Neural cell (in vitro differentiated cells): ENCODE results near the gene ADAMTS16. TPM values are rescaled to one million over a fixed set of nuclear protein-coding genes. Genes with fewer than 3 reads are reported as not detected.

Experiments used
- H2AFZ ChIP-seq: fragments of 200-600, 300-800 bp; sonication (generic), shearing (Covaris generic); 2 replicates; pipeline ENCODE4 v1.6.0; 2014; ENCODE audit warnings: low read depth, mild to moderate bottlenecking, antibody characterized with exemption, low read length, moderate library complexity
- H3F3A ChIP-seq: fragments of 200-600 bp; shearing (Covaris generic); 2 replicates; pipeline ENCODE4 v1.6.1; 2016; ENCODE audit warnings: mild to moderate bottlenecking, moderate library complexity, mixed read lengths, antibody characterized with exemption, low read length; ENCODE audit not compliant: insufficient read depth, poor library complexity, severe bottlenecking
- H3K27ac ChIP-seq: fragments of 200-600, 300-800 bp; sonication (generic), shearing (Covaris generic); 2 replicates; pipeline ENCODE4 v1.5.1; 2014; ENCODE audit warnings: mild to moderate bottlenecking, low read length, moderate library complexity
- H3K27me3 ChIP-seq: fragments of 300-800, 200-600 bp; sonication (generic), shearing (Covaris generic); 2 replicates; pipeline ENCODE4 v1.6.0; 2014; ENCODE audit warnings: mild to moderate bottlenecking, low read depth, low read length, moderate library complexity; ENCODE audit not compliant: insufficient read depth
- H3K36me3 ChIP-seq: fragments of 300-800, 200-600 bp; sonication (generic), shearing (Covaris generic); 2 replicates; pipeline ENCODE4 v1.5.1; 2014; ENCODE audit warnings: mild to moderate bottlenecking, antibody characterized with exemption, low read length, moderate library complexity; ENCODE audit not compliant: insufficient read depth
- H3K4me2 ChIP-seq: fragments of 300-800, 200-600 bp; sonication (generic), shearing (Covaris generic); 2 replicates; pipeline ENCODE4 v1.6.0; 2014; ENCODE audit warnings: mild to moderate bottlenecking, low read length
- H3K4me3 ChIP-seq: fragments of 300-800, 200-600 bp; sonication (generic), shearing (Covaris generic); 2 replicates; pipeline ENCODE4 v1.5.1; 2014; ENCODE audit warnings: mild to moderate bottlenecking, low read length, moderate library complexity
- H3K79me2 ChIP-seq: fragments of 200-600 bp; shearing (Covaris generic); replicated peaks from 2 replicates; pipeline ENCODE4 v1.6.0; 2014; ENCODE audit warnings: mild to moderate bottlenecking, low read length, moderate library complexity; ENCODE audit not compliant: insufficient read depth
- H3K9ac ChIP-seq: fragments of 300-800, 200-600 bp; sonication (generic), shearing (Covaris generic); 2 replicates; pipeline ENCODE4 v1.6.1; 2016; ENCODE audit warnings: mild to moderate bottlenecking, low read length, mixed read lengths
- H3K9me2 ChIP-seq: fragments of 200-600 bp; shearing (Covaris generic); 2 replicates; pipeline ENCODE4 v1.6.1; 2016; ENCODE audit warnings: mild to moderate bottlenecking, low read length, mixed read lengths; ENCODE audit not compliant: insufficient read depth
- H3K9me3 ChIP-seq: fragments of 200-600, 300-800 bp; sonication (generic), shearing (Covaris generic); 2 replicates; pipeline ENCODE4 v1.6.1; 2016; ENCODE audit warnings: mild to moderate bottlenecking, mixed run types, low read length, moderate library complexity, mixed read lengths
- H4K20me1 ChIP-seq: fragments of 200-600 bp; shearing (Covaris generic); 2 replicates; pipeline ENCODE4 v1.6.1; 2016; ENCODE audit warnings: mild to moderate bottlenecking, mixed run types; ENCODE audit not compliant: insufficient read depth
- EP300 ChIP-seq: fragments of 450-650 bp; conservative IDR thresholded peaks from 2 replicates; pipeline ENCODE4 v1.6.1; 2014; ENCODE audit warnings: antibody characterized with exemption, mild to moderate bottlenecking, moderate library complexity; ENCODE audit not compliant: poor library complexity, severe bottlenecking
- EZH2 ChIP-seq: fragments of 200-600, 300-800 bp; shearing (Covaris generic), sonication (generic); IDR thresholded peaks from 2 replicates; pipeline ENCODE4 v1.6.1; 2014; ENCODE audit warnings: antibody characterized with exemption, low read length, borderline replicate concordance, mild to moderate bottlenecking; ENCODE audit not compliant: insufficient read depth, poor library complexity, severe bottlenecking
- MXI1 ChIP-seq: fragments of 450-650 bp; conservative IDR thresholded peaks from 2 replicates; pipeline ENCODE4 v1.6.1; 2014; ENCODE audit warnings: antibody characterized with exemption, mild to moderate bottlenecking; ENCODE audit not compliant: poor library complexity, severe bottlenecking
- POLR2AphosphoS5 ChIP-seq: IDR thresholded peaks from 2 replicates; pipeline ENCODE4 v1.6.1; 2012
- RAD21 ChIP-seq: fragments of 450-650 bp; conservative IDR thresholded peaks from 2 replicates; pipeline ENCODE4 v1.6.1; 2014; ENCODE audit warnings: antibody characterized with exemption, mild to moderate bottlenecking, moderate library complexity
- SMC3 ChIP-seq: fragments of 450-650 bp; conservative IDR thresholded peaks from 2 replicates; pipeline ENCODE4 v1.6.1; 2014; ENCODE audit warnings: antibody characterized with exemption, mild to moderate bottlenecking, moderate library complexity; ENCODE audit not compliant: poor library complexity
- TAF1 ChIP-seq: IDR thresholded peaks from 2 replicates; pipeline ENCODE4 v1.6.1; 2012; ENCODE audit warnings: low read depth
- polyA plus RNA-seq: library from polyadenylated mRNA; depleted of rRNA; stranded (reverse); fragments of >200 nt; gene quantifications from 2 replicates; pipeline ENCODE4 v1.2.3, GENCODE V29; 2014
- TF ChIP-seq, protein P1 (sequence below): fragments of 450-650 bp; IDR thresholded peaks from 2 replicates; pipeline ENCODE4 v1.5.1; 2014; ENCODE audit warnings: antibody characterized with exemption, mild to moderate bottlenecking, moderate library complexity; ENCODE audit not compliant: poor library complexity, severe bottlenecking
- TF ChIP-seq, protein P2 (sequence below): IDR thresholded peaks from 2 replicates; pipeline ENCODE4 v1.6.1; 2012; ENCODE audit warnings: borderline replicate concordance

The ADAMTS16 gene
- polyA plus RNA-seq, 1 donor from 2014 or later = 1.3 TPM

DNA sequence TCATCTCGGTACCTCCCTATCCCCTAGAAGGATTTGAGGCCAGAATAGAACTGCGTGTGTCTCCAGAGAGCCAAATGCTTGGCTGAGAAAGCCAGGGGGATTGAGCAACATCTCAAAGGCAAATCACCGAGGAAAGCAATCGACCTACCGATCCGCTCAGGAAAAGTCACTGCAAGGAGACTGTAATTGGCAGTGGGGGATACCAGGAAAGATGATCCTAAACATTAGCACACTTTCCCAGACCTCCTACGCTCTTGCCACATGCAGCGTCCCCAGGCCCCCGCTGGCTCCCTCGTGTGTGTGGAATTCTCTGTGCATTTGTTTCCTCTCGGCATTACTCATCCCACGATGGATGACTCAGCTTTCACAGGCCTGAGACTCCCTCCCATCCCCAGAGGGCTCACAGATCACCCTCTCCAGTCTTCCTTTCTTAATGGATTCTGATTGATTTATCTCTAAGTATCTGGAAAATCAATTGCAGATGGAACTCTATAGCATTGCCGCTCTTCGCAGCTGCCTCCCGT, 200.1 kb downstream of the ADAMTS16 start:
- Histone ChIP-seq H3K36me3 (no peaks in the 10 kb centered on the region), H2AFZ (no peak overlapping the region), H3K27ac (no peak overlapping the region), H3K4me2 (no peak overlapping the region), H3K27me3 (no peaks in the 10 kb centered on the region), H4K20me1 (no peaks in the 10 kb centered on the region), H3K79me2 (no peaks in the 10 kb centered on the region), H3K9me3 (no peaks in the 10 kb centered on the region), H3K4me3 (no peak overlapping the region), H3K9me2 (no peaks in the 10 kb centered on the region), H3K9ac (no peak overlapping the region), H3F3A (no peaks in the 10 kb centered on the region)
- no peak for TF ChIP-seq RAD21
- no peak for TF ChIP-seq TAF1

DNA sequence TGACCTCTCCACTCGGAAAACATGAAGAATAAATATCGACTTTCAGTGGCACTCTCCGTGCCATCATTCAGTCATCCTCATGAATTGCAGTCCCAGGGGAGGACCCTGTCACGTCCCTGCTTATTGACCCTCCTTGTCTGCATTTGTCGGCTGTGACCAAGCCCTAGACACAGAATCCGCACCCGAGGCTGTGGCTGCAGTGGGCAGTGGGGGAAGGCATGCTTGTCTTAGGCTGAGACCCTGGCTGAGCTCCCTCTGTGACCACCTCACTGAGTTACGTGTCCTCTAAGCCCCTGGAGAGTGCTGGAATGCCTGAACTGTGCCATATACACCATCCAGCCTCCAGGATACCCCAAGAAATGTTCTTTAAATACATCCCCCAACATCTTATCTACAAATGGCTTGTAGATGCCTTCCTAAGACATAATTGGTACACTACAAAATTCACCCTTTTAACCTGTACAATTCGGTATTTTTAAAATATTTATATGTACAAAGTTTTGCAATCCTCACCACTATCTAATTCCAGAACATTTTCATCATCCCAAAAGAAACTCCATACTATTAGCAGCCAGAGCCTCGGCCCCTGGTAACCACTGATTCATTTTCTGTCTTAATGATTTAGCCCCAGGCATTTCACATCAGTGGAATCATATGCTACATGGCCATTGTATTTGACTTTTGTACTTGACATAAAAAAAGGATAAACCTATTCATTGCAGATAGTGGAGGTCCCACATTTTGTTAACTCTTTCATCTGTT, 201.6 kb downstream of the ADAMTS16 start:
- H4K20me1 ChIP-seq = no peaks in the 10 kb centered on the region
- H3K4me2 ChIP-seq = no peak overlapping the region
- H3K9ac ChIP-seq = no peak overlapping the region
- TF ChIP-seq POLR2AphosphoS5 (no peak), MXI1 (no peak), EZH2 (no peak), EP300 (no peak), SMC3 (no peak), RAD21 (no peak)
- TF ChIP-seq, protein P1, sequence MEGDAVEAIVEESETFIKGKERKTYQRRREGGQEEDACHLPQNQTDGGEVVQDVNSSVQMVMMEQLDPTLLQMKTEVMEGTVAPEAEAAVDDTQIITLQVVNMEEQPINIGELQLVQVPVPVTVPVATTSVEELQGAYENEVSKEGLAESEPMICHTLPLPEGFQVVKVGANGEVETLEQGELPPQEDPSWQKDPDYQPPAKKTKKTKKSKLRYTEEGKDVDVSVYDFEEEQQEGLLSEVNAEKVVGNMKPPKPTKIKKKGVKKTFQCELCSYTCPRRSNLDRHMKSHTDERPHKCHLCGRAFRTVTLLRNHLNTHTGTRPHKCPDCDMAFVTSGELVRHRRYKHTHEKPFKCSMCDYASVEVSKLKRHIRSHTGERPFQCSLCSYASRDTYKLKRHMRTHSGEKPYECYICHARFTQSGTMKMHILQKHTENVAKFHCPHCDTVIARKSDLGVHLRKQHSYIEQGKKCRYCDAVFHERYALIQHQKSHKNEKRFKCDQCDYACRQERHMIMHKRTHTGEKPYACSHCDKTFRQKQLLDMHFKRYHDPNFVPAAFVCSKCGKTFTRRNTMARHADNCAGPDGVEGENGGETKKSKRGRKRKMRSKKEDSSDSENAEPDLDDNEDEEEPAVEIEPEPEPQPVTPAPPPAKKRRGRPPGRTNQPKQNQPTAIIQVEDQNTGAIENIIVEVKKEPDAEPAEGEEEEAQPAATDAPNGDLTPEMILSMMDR = no peak
- TF ChIP-seq, protein P2, sequence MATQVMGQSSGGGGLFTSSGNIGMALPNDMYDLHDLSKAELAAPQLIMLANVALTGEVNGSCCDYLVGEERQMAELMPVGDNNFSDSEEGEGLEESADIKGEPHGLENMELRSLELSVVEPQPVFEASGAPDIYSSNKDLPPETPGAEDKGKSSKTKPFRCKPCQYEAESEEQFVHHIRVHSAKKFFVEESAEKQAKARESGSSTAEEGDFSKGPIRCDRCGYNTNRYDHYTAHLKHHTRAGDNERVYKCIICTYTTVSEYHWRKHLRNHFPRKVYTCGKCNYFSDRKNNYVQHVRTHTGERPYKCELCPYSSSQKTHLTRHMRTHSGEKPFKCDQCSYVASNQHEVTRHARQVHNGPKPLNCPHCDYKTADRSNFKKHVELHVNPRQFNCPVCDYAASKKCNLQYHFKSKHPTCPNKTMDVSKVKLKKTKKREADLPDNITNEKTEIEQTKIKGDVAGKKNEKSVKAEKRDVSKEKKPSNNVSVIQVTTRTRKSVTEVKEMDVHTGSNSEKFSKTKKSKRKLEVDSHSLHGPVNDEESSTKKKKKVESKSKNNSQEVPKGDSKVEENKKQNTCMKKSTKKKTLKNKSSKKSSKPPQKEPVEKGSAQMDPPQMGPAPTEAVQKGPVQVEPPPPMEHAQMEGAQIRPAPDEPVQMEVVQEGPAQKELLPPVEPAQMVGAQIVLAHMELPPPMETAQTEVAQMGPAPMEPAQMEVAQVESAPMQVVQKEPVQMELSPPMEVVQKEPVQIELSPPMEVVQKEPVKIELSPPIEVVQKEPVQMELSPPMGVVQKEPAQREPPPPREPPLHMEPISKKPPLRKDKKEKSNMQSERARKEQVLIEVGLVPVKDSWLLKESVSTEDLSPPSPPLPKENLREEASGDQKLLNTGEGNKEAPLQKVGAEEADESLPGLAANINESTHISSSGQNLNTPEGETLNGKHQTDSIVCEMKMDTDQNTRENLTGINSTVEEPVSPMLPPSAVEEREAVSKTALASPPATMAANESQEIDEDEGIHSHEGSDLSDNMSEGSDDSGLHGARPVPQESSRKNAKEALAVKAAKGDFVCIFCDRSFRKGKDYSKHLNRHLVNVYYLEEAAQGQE = no peak
- no peaks in the 10 kb centered on the region for H3K79me2 ChIP-seq
- no peak overlapping the region for H2AFZ ChIP-seq
- no peak overlapping the region for H3K27ac ChIP-seq
- H3F3A ChIP-seq = no peaks in the 10 kb centered on the region
- no peaks in the 10 kb centered on the region for H3K9me2 ChIP-seq
- no peaks in the 10 kb centered on the region for H3K36me3 ChIP-seq
- no peak overlapping the region for H3K4me3 ChIP-seq
- H3K27me3 ChIP-seq = no peaks in the 10 kb centered on the region
- no peaks in the 10 kb centered on the region for H3K9me3 ChIP-seq
